HCT116 (cell line): ENCODE data around the gene MTCP1. TPM values are rescaled to one million over a fixed set of nuclear protein-coding genes. Genes with fewer than 3 reads are reported as not detected.
A peak's percentile ranks its signal among the peaks of the same experiment; 100 is the strongest.

Experiments used
- ATAC-seq: fragments of 200-7000 bp; cut with Tn5 transposase; 2 replicates; pipeline ENCODE4 v1.9.1; 2020; ENCODE audit warnings: mild to moderate bottlenecking, moderate library complexity
- BruUV-seq: library from RNA; stranded (reverse); fragments of 400-500 nt; replicated peaks from 2 replicates; lab custom pipeline; 2021; lab: Mats Ljungman, UMichigan
- CTCF ChIA-PET: fragments of 300-600 bp; sonication (Branson Sonifier 250); formaldehyde crosslinking; loops from one replicate; lab custom pipeline; 2021; ENCODE audit warnings: antibody characterized with exemption; lab: Charles Lee
- POLR2A ChIA-PET: fragments of 300-600, 350-600 bp; sonication (Branson Sonifier 250); formaldehyde crosslinking; loops from one replicate; lab custom pipeline; 2021; ENCODE audit warnings: antibody characterized with exemption; lab: Charles Lee
- RAD21 ChIA-PET, 2 experiments: fragments of 300-600 bp; sonication (Branson Sonifier 250); formaldehyde crosslinking; loops; one replicate each; lab custom pipeline; 2023; ENCODE audit warnings: low total read pairs in 2 of 2; ENCODE audit not compliant: uncharacterized antibody in 2 of 2, unreplicated experiment in 2 of 2, low non-redundant PET in 1 of 2; lab: Charles Lee
- DNase-seq: peaks from one replicate; pipeline ENCODE4 v3.0.0-alpha.2; 2010; ENCODE audit warnings: low read depth, low spot score
- H2AFZ ChIP-seq: fragments of 200-600 bp; shearing (Covaris generic), sonication (generic); 2 replicates; pipeline ENCODE4 v1.6.1; 2017; ENCODE audit warnings: low read depth, mixed run types, mixed read lengths, antibody characterized with exemption, low read length; ENCODE audit not compliant: poor library complexity, severe bottlenecking
- H3K27ac ChIP-seq: 2 replicates; pipeline ENCODE4 v1.5.1; 2012; ENCODE audit warnings: low read depth, low read length
- H3K27me3 ChIP-seq: fragments of 200-600 bp; sonication (generic); 2 replicates; pipeline ENCODE4 v1.6.1; 2016; ENCODE audit warnings: mixed run types, low read length, mixed read lengths; ENCODE audit not compliant: insufficient read depth
- H3K36me3 ChIP-seq, 2 experiments: fragments of 200-500 bp in 1 of 2; fragments of 200-600 bp in 1 of 2; sonication (Bioruptor generic) in 1 of 2; sonication (generic) in 1 of 2; 2 replicates each; pipeline versions ENCODE4 v1.5.1 to v1.6.1; 2014 to 2016; ENCODE audit warnings: low read length in 2 of 2, inconsistent platforms in 1 of 2, mixed read lengths in 1 of 2, mixed run types in 1 of 2; ENCODE audit not compliant: insufficient read depth in 2 of 2, control insufficient read depth in 1 of 2
- H3K4me1 ChIP-seq, 2 experiments: fragments of 200-600 bp in 1 of 2; sonication (generic) in 1 of 2; 2 replicates each; pipeline versions ENCODE4 v1.5.1 to v1.6.1; 2012 to 2017; ENCODE audit warnings: low read length in 2 of 2, inconsistent platforms in 1 of 2, mild to moderate bottlenecking in 1 of 2, mixed read lengths in 1 of 2, mixed run types in 1 of 2, moderate library complexity in 1 of 2; ENCODE audit not compliant: insufficient read depth in 2 of 2, control insufficient read depth in 1 of 2
- H3K4me2 ChIP-seq: fragments of 200-600 bp; sonication (generic); 2 replicates; pipeline ENCODE4 v1.6.1; 2017; ENCODE audit warnings: mixed run types, low read length, mixed read lengths
- H3K4me3 ChIP-seq, 2 experiments: fragments of 200-600 bp in 1 of 2; sonication (generic) in 1 of 2; replicated peaks in 1 of 2; 2 replicates each; pipeline ENCODE4 v1.5.1; 2011 to 2016; ENCODE audit warnings: low read length in 2 of 2, control low read depth in 1 of 2, low read depth in 1 of 2, mild to moderate bottlenecking in 1 of 2, mixed read lengths in 1 of 2, mixed run types in 1 of 2
- H3K79me2 ChIP-seq: fragments of 200-600 bp; sonication (generic); 2 replicates; pipeline ENCODE4 v1.6.1; 2017; ENCODE audit warnings: mild to moderate bottlenecking, mixed run types, low read length, moderate library complexity, mixed read lengths; ENCODE audit not compliant: insufficient read depth
- H3K9ac ChIP-seq: fragments of 200-600 bp; sonication (generic); 2 replicates; pipeline ENCODE4 v1.6.1; 2016; ENCODE audit warnings: low read length, mixed read lengths
- H3K9me2 ChIP-seq: fragments of 200-600 bp; sonication (generic), shearing (Covaris generic); 2 replicates; pipeline ENCODE4 v1.6.1; 2017; ENCODE audit warnings: mixed run types, mild to moderate bottlenecking, moderate library complexity; ENCODE audit not compliant: insufficient read depth
- H3K9me3 ChIP-seq, 2 experiments: fragments of 200-500 bp in 1 of 2; fragments of 200-600 bp in 1 of 2; sonication (Bioruptor generic) in 1 of 2; sonication (generic) in 1 of 2; 2 replicates each; pipeline ENCODE4 v1.6.1; 2014 to 2017; ENCODE audit warnings: low read length in 2 of 2, mixed read lengths in 2 of 2, inconsistent platforms in 1 of 2, low read depth in 1 of 2, mild to moderate bottlenecking in 1 of 2, mixed run types in 1 of 2, moderate library complexity in 1 of 2; ENCODE audit not compliant: control insufficient read depth in 1 of 2, insufficient read depth in 1 of 2
- H4K20me1 ChIP-seq: fragments of 200-600 bp; sonication (generic), shearing (Covaris generic); 2 replicates; pipeline ENCODE4 v1.6.1; 2017; ENCODE audit warnings: mixed run types, mild to moderate bottlenecking, moderate library complexity; ENCODE audit not compliant: insufficient read depth
- EGR1 ChIP-seq: IDR thresholded peaks from 2 replicates; pipeline ENCODE4 v1.6.1; 2012; ENCODE audit warnings: low read depth
- ELF1 ChIP-seq: IDR thresholded peaks from 2 replicates; pipeline ENCODE4 v1.6.1; 2012; ENCODE audit warnings: low read depth, borderline replicate concordance
- JUND ChIP-seq: IDR thresholded peaks from 2 replicates; pipeline ENCODE4 v1.6.1; 2012
- MAX ChIP-seq: IDR thresholded peaks from 2 replicates; pipeline ENCODE4 v1.6.1; 2012
- POLR2A ChIP-seq: IDR thresholded peaks from 2 replicates; pipeline ENCODE4 v1.7.0; 2011; ENCODE audit warnings: borderline replicate concordance; ENCODE audit not compliant: insufficient read depth, insufficient read length; ENCODE audit errors: extremely low read depth
- POLR2AphosphoS5 ChIP-seq: IDR thresholded peaks from 2 replicates; pipeline ENCODE4 v1.6.1; 2011; ENCODE audit warnings: mild to moderate bottlenecking, low read depth, low read length, moderate library complexity
- SIN3A ChIP-seq: IDR thresholded peaks from 2 replicates; pipeline ENCODE4 v1.6.1; 2012; ENCODE audit warnings: low read depth
- SP1 ChIP-seq: IDR thresholded peaks from 2 replicates; pipeline ENCODE4 v1.6.1; 2012; ENCODE audit warnings: low read depth
- TCF7L2 ChIP-seq: IDR thresholded peaks from 2 replicates; pipeline ENCODE4 v1.7.0; 2011; ENCODE audit warnings: borderline replicate concordance, inconsistent platforms; ENCODE audit not compliant: insufficient read depth, insufficient read length; ENCODE audit errors: extremely low read depth
- YY1 ChIP-seq: IDR thresholded peaks from 2 replicates; pipeline ENCODE4 v1.6.1; 2011; ENCODE audit warnings: low read length, low read depth, moderate library complexity, mild to moderate bottlenecking; ENCODE audit not compliant: insufficient replicate concordance; ENCODE audit errors: extremely low read depth
- ZBTB33 ChIP-seq: IDR thresholded peaks from 2 replicates; pipeline ENCODE4 v1.6.1; 2011; ENCODE audit warnings: mild to moderate bottlenecking, low read length, moderate library complexity; ENCODE audit not compliant: insufficient replicate concordance; ENCODE audit errors: extremely low read depth
- ZFX ChIP-seq: fragments of 450-650 bp; IDR thresholded peaks from 2 replicates; pipeline ENCODE4 v1.6.1; 2017
- intact Hi-C: fragments of 100-400 bp; cut with micrococcal nuclease; formaldehyde crosslinking; loops from 2 replicates; pipeline ENCODE4 v1.10.0; 2022
- total RNA-seq: library from RNA; stranded (reverse); gene quantifications from one replicate; pipeline ENCODE4 v1.2.1, GENCODE V29; 2021; ENCODE audit not compliant: unreplicated experiment

The MTCP1 gene
- total RNA-seq, 1 experiment from 2014 or later = 10.7 TPM

- intact Hi-C loops = no loop called here
- ChIA-PET RAD21 (no interaction called here), CTCF (no interaction called here), POLR2A (no interaction called here)
- ATAC-seq = no peak
- no peak overlapping the region for H2AFZ ChIP-seq
- no peaks in the 10 kb centered on the region for H3K9me3 ChIP-seq
- DNase-seq = no peak
- H3K36me3 ChIP-seq = no peaks in the 10 kb centered on the region
- peak overlapping the region; percentile 78 for H3K4me2 ChIP-seq
- H3K79me2 ChIP-seq = peaks cover 13% of the 10 kb centered on the region; the same call in 1 of the 2 replicates
- BruUV-seq = no TSS peak
- H3K9me2 ChIP-seq = no peaks in the 10 kb centered on the region
- peak overlapping the region; percentile 80 for H3K9ac ChIP-seq
- TF ChIP-seq SIN3A (no peak), SP1 (no peak), POLR2AphosphoS5 (no peak), TCF7L2 (no peak), MAX (no peak), ZBTB33 (no peak), ZFX (no peak), EGR1 (no peak), JUND (no peak), POLR2A (no peak), ELF1 (no peak), YY1 (no peak)
- no peaks in the 10 kb centered on the region for H4K20me1 ChIP-seq
- no peaks in the 10 kb centered on the region for H3K27me3 ChIP-seq
- peaks cover 8 to 19% of the 10 kb centered on the region in 2 experiments for H3K4me1 ChIP-seq
- peak overlapping the region; percentile 95; the same call in 1 of the 2 replicates for H3K27ac ChIP-seq
- H3K4me3 ChIP-seq = peak overlapping the region; percentile 69 to 70
These were observed 42.8 kb downstream of the MTCP1 start for GRCh38 chrX:155028129-155028528.
